Stimulated activated CD4-positive, alpha-beta T cell treated with anti-CD3 and anti-CD28 coated beads, TNF-alpha, amount 100 ng/mL, for 24 hours (primary cell): ENCODE measurements around the gene GDPD5.
A peak's percentile ranks its signal among the peaks of the same experiment; 100 is the strongest.

Source experiments
- DNase-seq, 3 experiments: peaks; one replicate each; pipeline ENCODE4 v3.0.0-alpha.2; 2020; ENCODE audit warnings: low read depth in 3 of 3

GDPD5 gene

GRCh38 chr11:75510723-75511019 is 15.1 kb downstream of the GDPD5 start:
- no peak for DNase-seq

GRCh38 chr11:75510004-75510722 is 15.6 kb downstream of the GDPD5 start:
- DNase-seq = no peak

- no peak for DNase-seq
Measured at GRCh38 chr11:75509020-75509720, 16.6 kb downstream of the GDPD5 start.

- DNase-seq = no peak
Measured at GRCh38 chr11:75508051-75508561, 17.6 kb downstream of the GDPD5 start.

GRCh38 chr11:75507571-75507970 is 18.2 kb downstream of the GDPD5 start:
- no peak for DNase-seq

GRCh38 chr11:75506827-75507226 is 18.9 kb downstream of the GDPD5 start:
- no peak for DNase-seq

GRCh38 chr11:75505916-75506692 is 19.6 kb downstream of the GDPD5 start:
- DNase-seq = no peak

GRCh38 chr11:75504501-75504900 is 21.2 kb downstream of the GDPD5 start:
- DNase-seq = no peak

GRCh38 chr11:75503531-75504099 is 22.1 kb downstream of the GDPD5 start:
- no peak for DNase-seq

GRCh38 chr11:75502138-75502537 is 23.6 kb downstream of the GDPD5 start:
- no peak for DNase-seq

- no peak for DNase-seq
Measured at GRCh38 chr11:75500742-75501141, 25.0 kb downstream of the GDPD5 start.

- DNase-seq = no peak
Measured at GRCh38 chr11:75499423-75500190, 26.1 kb downstream of the GDPD5 start.

GRCh38 chr11:75498556-75499255 is 27.0 kb downstream of the GDPD5 start:
- no peak for DNase-seq

- no peak for DNase-seq
Measured at GRCh38 chr11:75497788-75498409, 27.8 kb downstream of the GDPD5 start.

- no peak for DNase-seq
Measured at GRCh38 chr11:75496305-75496752, 29.4 kb downstream of the GDPD5 start.

- DNase-seq = no peak
Measured at GRCh38 chr11:75495749-75496304, 29.9 kb downstream of the GDPD5 start.

GRCh38 chr11:75493626-75494025 is 32.1 kb downstream of the GDPD5 start:
- DNase-seq = no peak

- DNase-seq = peak; percentile 23 to 53 (median 25)
Measured at GRCh38 chr11:75492181-75492820, 33.4 kb downstream of the GDPD5 start.

- no peak for DNase-seq
Measured at GRCh38 chr11:75491465-75491864, 34.3 kb downstream of the GDPD5 start.
